ENCODE data around the gene ZC3H14.

ZC3H14 gene

GRCh38 chr14:88563845-88564244, 1.0 kb downstream of the ZC3H14 start:
- ATAC-seq (replicated peaks) (no peak), DNase-seq (no peak)
- H3K9me3 Mint-ChIP-seq: peaks cover 4 to 5% of the 10 kb centered on the region in 2 donors
- peaks cover 15 to 17% of the 10 kb centered on the region in 2 donors for H3K36me3 Mint-ChIP-seq
- peaks cover 11 to 15% of the 10 kb centered on the region in 2 donors for H3K27me3 Mint-ChIP-seq
- peak overlapping the region; percentile 98 for H3K27ac Mint-ChIP-seq
- peaks cover 14 to 27% of the 10 kb centered on the region in 2 donors for H3K4me1 Mint-ChIP-seq
- peak overlapping the region; percentile 93 to 95 for H3K4me3 Mint-ChIP-seq

- no peak overlapping the region for H3K4me3 Mint-ChIP-seq
Observed at GRCh38 chr14:88565427-88565826, 2.6 kb downstream of the ZC3H14 start.

DNA sequence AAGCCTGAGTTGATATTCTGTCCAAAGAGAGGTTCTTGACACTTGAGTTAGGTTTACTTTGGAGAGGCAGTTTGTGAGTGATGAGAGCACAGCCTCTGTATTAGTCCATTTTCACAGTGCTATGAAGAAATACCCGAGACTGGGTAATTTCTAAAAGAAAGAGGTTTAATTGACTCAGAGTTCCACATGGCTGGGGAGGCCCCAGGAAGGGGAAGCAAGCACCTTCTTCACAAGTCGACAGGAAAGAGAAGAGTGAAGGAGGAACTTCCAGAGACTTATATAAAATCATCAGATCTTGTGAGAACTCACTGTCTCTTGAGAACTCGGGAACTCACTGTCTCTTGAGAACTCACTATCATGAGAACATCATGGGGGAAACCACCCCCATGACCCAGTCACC, 5.4 kb downstream of the ZC3H14 start:
- Mint-ChIP-seq H3K36me3 (peaks cover 24 to 47% of the 10 kb centered on the region in 2 donors), H3K4me1 (peaks cover 5 to 13% of the 10 kb centered on the region in 2 donors), H3K9me3 (peaks cover 4 to 5% of the 10 kb centered on the region in 2 donors), H3K4me3 (no peak overlapping the region), H3K27ac (no peak overlapping the region), H3K27me3 (no peaks in the 10 kb centered on the region)
- DNase-seq: no peak
- ATAC-seq (replicated peaks): no peak

More at GRCh38 chr14:88565427-88565826, 2.6 kb downstream of the ZC3H14 start:
- peaks cover 7 to 9% of the 10 kb centered on the region in 2 donors for H3K27me3 Mint-ChIP-seq
- H3K36me3 Mint-ChIP-seq: peaks cover 15 to 33% of the 10 kb centered on the region in 2 donors
- peaks cover 4 to 5% of the 10 kb centered on the region in 2 donors for H3K9me3 Mint-ChIP-seq
- no peak overlapping the region for H3K27ac Mint-ChIP-seq
- ATAC-seq (replicated peaks): no peak
- peaks cover 12 to 27% of the 10 kb centered on the region in 2 donors for H3K4me1 Mint-ChIP-seq
- no peak for DNase-seq

GRCh38 chr14:88572117-88572516, 9.3 kb downstream of the ZC3H14 start:
- Mint-ChIP-seq H3K4me3 (no peak overlapping the region), H3K9me3 (peaks cover 4 to 5% of the 10 kb centered on the region in 2 donors), H3K27ac (no peak overlapping the region), H3K4me1 (no peaks in the 10 kb centered on the region), H3K36me3 (peaks cover 34 to 66% of the 10 kb centered on the region in 2 donors), H3K27me3 (no peaks in the 10 kb centered on the region)
- no peak for ATAC-seq (replicated peaks)
- DNase-seq: no peak

DNA sequence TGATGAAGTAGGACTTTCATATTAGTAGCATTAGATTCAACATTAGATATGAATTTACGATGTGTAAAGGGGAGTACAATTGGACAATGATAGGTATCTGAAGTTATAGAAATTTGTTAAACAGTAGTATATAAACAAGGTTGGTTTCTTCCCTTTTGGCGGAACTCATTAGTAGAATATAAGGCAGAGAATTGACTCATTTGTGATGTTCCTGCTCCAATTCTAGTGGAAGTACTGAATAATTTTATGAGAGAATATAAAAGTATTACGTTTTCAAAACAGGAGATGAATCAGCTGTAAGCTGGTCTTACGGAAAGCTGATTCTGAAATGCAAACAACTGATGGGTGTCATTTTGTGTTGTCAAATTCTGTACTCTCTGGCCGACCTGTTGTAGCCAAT, 13.4 kb downstream of the ZC3H14 start:
- Mint-ChIP-seq H3K9me3 (no peaks in the 10 kb centered on the region), H3K4me1 (no peaks in the 10 kb centered on the region), H3K36me3 (peaks cover 48 to 57% of the 10 kb centered on the region in 2 donors), H3K27ac (no peak overlapping the region), H3K4me3 (no peak overlapping the region), H3K27me3 (no peaks in the 10 kb centered on the region)
- no peak for DNase-seq
- ATAC-seq (replicated peaks): no peak

DNA sequence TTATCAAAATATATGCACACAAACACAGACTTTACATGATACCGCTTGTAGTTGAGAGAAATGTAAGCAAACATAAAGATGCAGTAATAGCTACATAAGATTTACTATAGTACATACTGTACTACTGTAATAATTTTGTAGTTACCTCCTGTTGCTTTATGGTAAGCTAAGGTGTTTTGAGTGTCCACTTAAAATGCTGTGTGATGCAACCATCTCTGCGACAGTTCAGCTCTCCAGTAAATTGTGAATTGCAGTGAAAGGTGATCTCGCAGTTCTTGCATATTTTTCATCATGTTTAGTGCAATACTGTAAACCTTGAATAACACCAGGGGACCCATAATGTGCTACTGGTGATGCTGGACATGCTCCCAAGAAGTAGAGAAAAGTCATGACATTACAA, 21.6 kb downstream of the ZC3H14 start:
- no peak for DNase-seq
- Mint-ChIP-seq H3K27ac (no peak overlapping the region), H3K9me3 (no peaks in the 10 kb centered on the region), H3K27me3 (no peaks in the 10 kb centered on the region), H3K4me3 (no peak overlapping the region), H3K4me1 (peaks cover 0 to 9% of the 10 kb centered on the region in 2 donors), H3K36me3 (peaks cover 48 to 66% of the 10 kb centered on the region in 2 donors)
- no peak for ATAC-seq (replicated peaks)

- no peak for ATAC-seq (replicated peaks)
- no peak overlapping the region for H3K27ac Mint-ChIP-seq
Observed at GRCh38 chr14:88588081-88588480, 25.2 kb downstream of the ZC3H14 start.

GRCh38 chr14:88590173-88590572, 27.3 kb downstream of the ZC3H14 start:
- ATAC-seq (replicated peaks) (no peak), DNase-seq (no peak)
- no peaks in the 10 kb centered on the region for H3K27me3 Mint-ChIP-seq
- H3K27ac Mint-ChIP-seq: no peak overlapping the region
- H3K36me3 Mint-ChIP-seq: peaks cover 41 to 55% of the 10 kb centered on the region in 2 donors
- H3K4me1 Mint-ChIP-seq: peaks cover 4 to 13% of the 10 kb centered on the region in 2 donors
- no peaks in the 10 kb centered on the region for H3K9me3 Mint-ChIP-seq
- H3K4me3 Mint-ChIP-seq: no peak overlapping the region

More at GRCh38 chr14:88588081-88588480, 25.2 kb downstream of the ZC3H14 start:
- no peak for DNase-seq
- Mint-ChIP-seq H3K27me3 (no peaks in the 10 kb centered on the region), H3K36me3 (peaks cover 45 to 62% of the 10 kb centered on the region in 2 donors), H3K4me3 (no peak overlapping the region), H3K4me1 (peaks cover 1 to 9% of the 10 kb centered on the region in 2 donors), H3K9me3 (no peaks in the 10 kb centered on the region)

GRCh38 chr14:88592031-88592430, 29.2 kb downstream of the ZC3H14 start:
- Mint-ChIP-seq H3K27me3 (no peaks in the 10 kb centered on the region), H3K36me3 (peaks cover 41 to 49% of the 10 kb centered on the region in 2 donors)

GRCh38 chr14:88597038-88597437, 34.2 kb downstream of the ZC3H14 start:
- Mint-ChIP-seq H3K27ac (peak overlapping the region; percentile 53), H3K9me3 (peaks cover 0 to 2% of the 10 kb centered on the region in 2 donors), H3K27me3 (no peaks in the 10 kb centered on the region), H3K4me1 (peaks cover 34 to 58% of the 10 kb centered on the region in 2 donors), H3K4me3 (no peak overlapping the region), H3K36me3 (peaks cover 45 to 49% of the 10 kb centered on the region in 2 donors)
- ATAC-seq (replicated peaks) (no peak), DNase-seq (no peak)

More at GRCh38 chr14:88592031-88592430, 29.2 kb downstream of the ZC3H14 start:
- Mint-ChIP-seq H3K9me3 (no peaks in the 10 kb centered on the region), H3K4me1 (peaks cover 11 to 25% of the 10 kb centered on the region in 2 donors), H3K4me3 (no peak overlapping the region), H3K27ac (no peak overlapping the region)
- DNase-seq: no peak
- no peak for ATAC-seq (replicated peaks)

GRCh38 chr14:88597601-88598000, 34.8 kb downstream of the ZC3H14 start:
- H3K36me3 Mint-ChIP-seq: peaks cover 49 to 54% of the 10 kb centered on the region in 2 donors
- DNase-seq: no peak
- peak overlapping the region; percentile 53 for H3K27ac Mint-ChIP-seq

GRCh38 chr14:88598097-88598675, 35.3 kb downstream of the ZC3H14 start:
- peak; percentile 29 to 40 for ATAC-seq (replicated peaks)
- Mint-ChIP-seq H3K27me3 (no peaks in the 10 kb centered on the region), H3K9me3 (peaks cover 0 to 2% of the 10 kb centered on the region in 2 donors), H3K36me3 (peaks cover 54 to 59% of the 10 kb centered on the region in 2 donors), H3K4me1 (peaks cover 35 to 58% of the 10 kb centered on the region in 2 donors), H3K27ac (peak overlapping the region; percentile 53), H3K4me3 (peak overlapping the region; percentile 11 to 54)
- DNase-seq: peak; percentile 17

More at GRCh38 chr14:88597601-88598000, 34.8 kb downstream of the ZC3H14 start:
- Mint-ChIP-seq H3K4me1 (peaks cover 35 to 58% of the 10 kb centered on the region in 2 donors), H3K27me3 (no peaks in the 10 kb centered on the region), H3K9me3 (peaks cover 0 to 2% of the 10 kb centered on the region in 2 donors), H3K4me3 (peak overlapping the region in 1 of 2 donors; percentile 54)
- ATAC-seq (replicated peaks): no peak

DNA sequence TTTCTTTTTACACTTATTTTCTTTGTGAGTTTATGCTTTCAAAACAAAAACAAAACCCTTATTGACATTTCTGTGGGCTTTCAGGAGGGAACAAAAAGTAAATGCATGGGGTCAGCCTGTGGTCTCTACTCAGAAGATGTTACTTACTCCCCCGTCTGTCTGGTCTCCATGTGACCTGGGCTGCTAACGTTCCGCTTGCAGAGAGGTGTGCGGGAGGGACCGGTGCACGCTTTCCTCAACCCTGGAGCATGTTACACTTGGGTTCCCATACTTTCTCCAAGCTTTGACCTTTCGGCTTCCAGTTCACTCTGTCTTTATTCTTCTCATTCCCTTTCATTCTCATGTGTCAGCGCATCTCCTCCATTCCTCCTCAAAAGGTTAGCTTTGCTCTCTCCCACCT, 36.5 kb downstream of the ZC3H14 start:
- ATAC-seq (replicated peaks) (peak; percentile 18 to 19), DNase-seq (no peak)
- H3K36me3 Mint-ChIP-seq: peaks cover 61 to 65% of the 10 kb centered on the region in 2 donors
- no peaks in the 10 kb centered on the region for H3K27me3 Mint-ChIP-seq
- H3K27ac Mint-ChIP-seq: peak overlapping the region; percentile 97
- H3K4me1 Mint-ChIP-seq: peaks cover 35 to 58% of the 10 kb centered on the region in 2 donors
- peaks cover 0 to 2% of the 10 kb centered on the region in 2 donors for H3K9me3 Mint-ChIP-seq
- peak overlapping the region; percentile 82 to 83 for H3K4me3 Mint-ChIP-seq

DNA sequence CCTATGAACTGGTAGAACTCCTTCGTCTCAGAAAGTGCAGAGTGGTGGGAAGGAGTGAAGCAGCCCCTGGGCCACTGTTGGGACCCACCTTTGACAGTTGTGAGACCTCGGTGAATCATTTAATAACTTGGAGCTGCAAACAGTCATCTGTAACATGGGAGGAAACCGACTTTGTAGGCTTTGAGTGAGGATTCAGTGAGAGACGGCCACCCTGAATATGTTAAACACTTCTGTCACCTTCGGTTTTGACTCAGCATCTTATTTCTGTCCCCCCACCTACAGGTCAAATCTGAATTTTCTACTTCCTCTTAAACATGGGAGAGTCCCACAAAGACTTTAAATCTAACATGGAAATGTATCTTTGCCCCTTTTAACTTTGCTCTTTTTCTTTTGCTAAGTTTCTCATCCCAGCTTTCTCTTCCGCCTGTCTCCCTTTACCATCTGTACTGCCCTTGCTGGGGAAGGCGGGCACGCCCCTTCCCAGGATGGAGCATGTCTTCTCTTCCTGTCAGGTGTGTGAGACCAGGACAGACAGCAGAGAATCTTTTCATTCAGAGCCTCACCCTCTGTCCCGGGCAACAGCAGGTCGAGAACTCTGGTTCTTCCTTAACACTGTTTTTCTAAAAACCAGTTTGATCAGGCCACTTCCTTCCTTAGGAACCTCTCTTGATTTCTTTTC, 37.1 kb downstream of the ZC3H14 start:
- H3K36me3 Mint-ChIP-seq: peaks cover 65 to 69% of the 10 kb centered on the region in 2 donors
- H3K4me3 Mint-ChIP-seq: peak overlapping the region; percentile 82 to 83
- peak overlapping the region; percentile 97 for H3K27ac Mint-ChIP-seq
- H3K9me3 Mint-ChIP-seq: peaks cover 0 to 2% of the 10 kb centered on the region in 2 donors
- peaks cover 35 to 58% of the 10 kb centered on the region in 2 donors for H3K4me1 Mint-ChIP-seq
- peak; percentile 91 to 92 for ATAC-seq (replicated peaks)
- peak; percentile 69 for DNase-seq
- H3K27me3 Mint-ChIP-seq: no peaks in the 10 kb centered on the region

Data from stimulated activated naive B cell treated with anti-CD40 and anti-IgM and Interleukin-4, amounts not matched to agents 10 μg/mL and 1 μg/mL and 100 μg/mL, for 72 hours (primary cell).